GM18517 (cell line): ENCODE results near the gene CDHR1.
"Not testable (repeated sequence)": the region's sequence is repeated elsewhere in the genome, so short reads cannot be mapped to it uniquely, and the experiment has no call there.

Experiments
- ATAC-seq: cut with Tn5 transposase; IDR thresholded peaks from one replicate; pipeline ENCODE4 v1.9.1; 2021; ENCODE audit warnings: mild to moderate bottlenecking, moderate library complexity; ENCODE audit not compliant: unreplicated experiment

CDHR1 gene

DNA sequence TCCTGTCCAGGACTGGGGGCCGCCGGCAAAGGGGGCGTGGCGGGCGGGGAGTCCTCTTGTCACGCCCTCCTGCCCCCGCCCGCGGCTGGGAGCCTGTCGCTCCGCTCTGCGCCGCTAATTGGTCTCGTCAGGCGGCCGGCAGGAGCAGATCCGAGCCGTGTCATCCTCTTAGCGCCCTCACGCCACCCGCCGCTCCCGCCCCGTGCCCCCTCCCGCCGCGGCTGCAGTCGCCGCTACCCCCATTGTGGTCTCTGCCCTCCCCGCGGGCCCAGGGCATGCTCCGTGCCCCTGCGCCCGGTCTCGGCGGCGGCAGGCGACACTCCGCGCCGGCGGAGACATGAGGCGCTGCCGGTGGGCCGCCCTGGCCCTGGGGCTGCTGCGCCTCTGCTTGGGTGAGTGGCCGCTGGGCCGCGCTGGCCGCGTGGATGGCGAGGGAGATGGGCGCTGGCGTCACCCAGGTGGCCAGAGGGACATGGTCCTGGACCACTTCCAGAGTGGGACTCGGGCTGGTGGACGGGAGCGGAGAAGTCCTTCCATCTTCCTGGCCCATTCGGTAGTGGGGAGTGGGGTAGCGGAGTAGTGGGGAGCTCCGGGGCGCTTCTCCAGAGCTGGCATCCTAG is at the start of gene CDHR1:
TSS of gene CDHR1 (plus strand) at position 114 of the 620 bp plus-strand sequence. CDS start at position 338, 224 bp downstream.
- peak; percentile 67 for ATAC-seq

DNA sequence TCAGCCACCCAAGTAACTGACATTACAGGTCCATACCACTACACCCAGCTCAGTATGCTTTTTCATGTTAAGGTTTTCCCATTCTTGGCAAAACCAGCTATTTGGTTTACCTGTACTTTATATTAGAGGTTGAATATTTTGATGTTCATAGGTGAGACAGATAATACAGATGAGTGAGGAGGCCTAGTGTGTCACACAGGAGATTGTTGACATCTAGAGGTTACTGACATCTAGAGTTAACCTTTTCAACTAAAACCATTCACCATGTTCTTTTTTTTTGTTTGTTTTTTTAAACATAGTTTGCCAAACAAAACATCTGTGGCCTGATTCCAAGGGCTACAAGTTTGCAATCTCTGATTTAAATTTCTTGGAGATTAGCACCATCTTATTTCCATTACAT is 47.0 kb upstream of the CDHR1 start:
- ATAC-seq, result no peak

DNA sequence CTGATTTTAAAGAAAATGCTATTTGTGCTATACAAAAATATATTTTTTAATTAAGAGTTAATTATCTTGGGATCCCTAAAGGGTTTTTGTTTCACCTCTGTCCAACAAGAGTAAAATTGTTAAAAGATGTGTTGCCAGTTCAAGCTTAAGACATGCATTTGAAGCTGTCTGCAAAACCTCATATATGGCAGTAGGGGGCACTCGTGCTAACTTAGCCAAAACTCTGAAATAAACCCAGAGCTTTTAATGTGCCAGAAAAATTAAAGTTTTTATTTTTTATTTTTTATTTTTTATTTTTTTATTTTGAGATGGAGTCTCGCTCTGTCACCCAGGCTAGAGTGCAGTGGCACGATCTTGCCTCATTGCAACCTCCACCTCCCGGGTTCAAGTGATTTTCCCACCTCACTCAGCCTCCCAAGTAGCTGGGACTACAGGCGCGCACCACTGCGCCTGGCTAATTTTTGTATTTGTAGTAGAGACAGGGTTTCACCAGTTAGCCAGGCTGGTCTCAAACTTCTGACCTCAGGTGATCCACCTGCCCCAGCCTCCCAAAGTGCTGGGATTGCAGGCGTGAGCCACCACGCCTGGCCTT is 46.2 kb upstream of the CDHR1 start:
- ATAC-seq, result not testable (repeated sequence)

DNA sequence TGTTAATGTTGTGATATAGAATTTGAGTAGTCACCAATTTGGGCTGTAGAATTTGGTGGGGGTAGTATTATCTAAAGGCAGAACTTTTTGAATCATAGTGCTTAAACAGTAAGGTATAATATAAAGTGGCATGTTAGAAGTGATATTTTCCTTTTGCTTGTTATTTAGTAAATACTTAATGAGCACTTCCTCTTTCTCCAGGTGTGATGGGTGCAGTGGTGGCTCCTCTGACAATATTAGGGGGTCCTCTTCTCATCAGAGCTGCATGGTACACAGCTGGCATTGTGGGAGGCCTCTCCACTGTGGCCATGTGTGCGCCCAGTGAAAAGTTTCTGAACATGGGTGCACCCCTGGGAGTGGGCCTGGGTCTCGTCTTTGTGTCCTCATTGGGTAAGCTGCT is 44.5 kb upstream of the CDHR1 start:
- no peak for ATAC-seq

DNA sequence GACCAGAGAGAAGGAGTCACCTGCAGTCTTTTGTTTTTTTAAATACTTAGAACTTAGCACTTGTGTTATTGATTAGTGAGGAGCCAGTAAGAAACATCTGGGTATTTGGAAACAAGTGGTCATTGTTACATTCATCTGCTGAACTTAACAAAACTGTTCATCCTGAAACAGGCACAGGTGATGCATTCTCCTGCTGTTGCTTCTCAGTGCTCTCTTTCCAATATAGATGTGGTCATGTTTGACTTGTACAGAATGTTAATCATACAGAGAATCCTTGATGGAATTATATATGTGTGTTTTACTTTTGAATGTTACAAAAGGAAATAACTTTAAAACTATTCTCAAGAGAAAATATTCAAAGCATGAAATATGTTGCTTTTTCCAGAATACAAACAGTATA is 41.6 kb upstream of the CDHR1 start:
- ATAC-seq, result no peak

DNA sequence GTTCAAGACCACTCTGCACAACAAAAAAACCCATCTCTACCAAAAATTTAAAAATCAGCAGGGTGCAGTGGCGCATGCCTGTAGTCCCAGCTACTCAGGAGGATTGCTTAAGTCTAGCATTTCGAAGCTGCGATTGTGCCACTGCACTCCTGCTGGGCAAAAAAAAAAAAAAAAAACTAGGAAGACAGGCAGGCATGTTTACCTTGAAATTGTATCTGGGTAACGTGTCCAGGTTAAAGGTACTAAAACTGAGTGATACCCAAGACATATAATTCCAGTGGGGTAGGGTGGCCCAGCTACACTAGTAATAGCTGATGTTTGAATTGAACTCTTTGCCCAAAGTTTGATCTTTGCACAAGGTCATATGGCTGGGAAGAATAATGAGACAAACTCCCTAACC is 38.8 kb upstream of the CDHR1 start:
- no peak for ATAC-seq

DNA sequence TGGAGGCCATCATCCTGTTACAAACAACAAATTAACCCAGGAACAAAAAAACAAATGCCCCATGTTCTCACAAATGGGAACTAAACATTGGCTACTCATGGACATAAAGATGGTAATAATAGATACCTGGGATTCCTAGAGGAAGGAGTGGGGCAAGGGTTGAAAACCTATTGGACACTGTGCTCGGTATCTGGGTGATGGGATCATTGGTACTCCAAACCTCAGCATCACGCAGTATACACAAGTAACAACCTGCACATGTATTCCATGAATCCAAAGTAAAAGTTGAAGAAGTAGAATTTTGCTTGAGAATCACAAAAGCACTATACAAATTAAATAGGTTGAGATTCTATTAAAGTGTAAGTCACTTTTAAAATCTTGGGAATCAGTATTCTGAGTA is 38.3 kb upstream of the CDHR1 start:
- ATAC-seq, result no peak

DNA sequence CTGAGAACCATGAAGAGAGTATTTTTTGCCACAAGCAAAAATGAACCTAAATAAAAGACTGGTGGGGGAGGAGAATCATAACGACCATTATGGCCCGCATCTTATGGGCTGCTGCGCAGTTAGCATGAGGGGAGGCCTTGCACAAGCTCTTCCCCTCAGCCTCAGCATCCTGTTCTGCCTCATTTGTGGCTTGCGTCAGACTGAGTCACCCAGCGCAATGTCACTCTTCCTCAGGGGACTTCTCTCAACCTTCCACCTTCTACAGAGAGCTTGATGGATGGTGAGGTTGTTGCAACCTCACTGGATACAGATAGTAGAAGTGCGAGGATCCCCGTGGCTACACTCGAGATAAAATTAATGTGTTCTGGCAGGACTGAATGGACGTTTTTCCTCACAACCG is 37.6 kb upstream of the CDHR1 start:
- no peak for ATAC-seq

DNA sequence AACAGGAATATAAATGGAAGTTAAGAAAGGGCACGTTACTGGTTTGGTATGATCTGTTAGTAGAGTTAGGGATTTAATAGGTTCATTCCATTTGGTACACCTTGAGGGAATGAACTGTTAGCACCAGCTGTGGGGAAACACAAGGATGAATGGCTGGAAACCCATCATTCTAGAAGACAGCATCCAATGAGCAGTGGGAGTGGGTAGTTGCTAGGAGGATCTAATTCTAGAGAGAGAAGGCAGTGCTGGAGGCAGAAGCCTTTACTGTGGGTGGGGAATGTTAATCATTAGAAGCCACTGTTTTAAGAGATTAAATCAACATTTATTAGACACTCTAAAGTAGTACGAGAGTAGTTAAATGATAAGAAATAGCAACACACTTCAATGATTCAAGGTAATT is 36.3 kb upstream of the CDHR1 start:
- no peak for ATAC-seq

DNA sequence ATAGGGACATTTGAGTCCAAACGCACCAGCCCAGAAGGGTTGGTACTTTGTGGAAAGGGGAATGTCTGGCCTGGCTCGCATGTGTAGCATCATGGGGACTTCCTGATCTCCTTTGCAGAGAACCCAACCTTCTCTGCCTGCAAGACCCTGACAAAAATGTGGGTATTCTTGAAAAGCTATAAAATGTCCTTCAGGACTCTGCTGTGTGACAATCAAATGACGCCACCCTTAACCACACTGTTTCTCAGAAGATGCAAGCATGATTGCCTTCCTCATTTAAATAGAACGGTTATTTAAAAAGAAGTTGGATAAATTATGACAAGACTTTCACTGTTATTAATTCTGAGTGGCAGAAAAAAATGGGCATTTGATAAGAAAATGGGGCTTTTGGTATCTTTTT is 35.8 kb upstream of the CDHR1 start:
- ATAC-seq, result no peak

DNA sequence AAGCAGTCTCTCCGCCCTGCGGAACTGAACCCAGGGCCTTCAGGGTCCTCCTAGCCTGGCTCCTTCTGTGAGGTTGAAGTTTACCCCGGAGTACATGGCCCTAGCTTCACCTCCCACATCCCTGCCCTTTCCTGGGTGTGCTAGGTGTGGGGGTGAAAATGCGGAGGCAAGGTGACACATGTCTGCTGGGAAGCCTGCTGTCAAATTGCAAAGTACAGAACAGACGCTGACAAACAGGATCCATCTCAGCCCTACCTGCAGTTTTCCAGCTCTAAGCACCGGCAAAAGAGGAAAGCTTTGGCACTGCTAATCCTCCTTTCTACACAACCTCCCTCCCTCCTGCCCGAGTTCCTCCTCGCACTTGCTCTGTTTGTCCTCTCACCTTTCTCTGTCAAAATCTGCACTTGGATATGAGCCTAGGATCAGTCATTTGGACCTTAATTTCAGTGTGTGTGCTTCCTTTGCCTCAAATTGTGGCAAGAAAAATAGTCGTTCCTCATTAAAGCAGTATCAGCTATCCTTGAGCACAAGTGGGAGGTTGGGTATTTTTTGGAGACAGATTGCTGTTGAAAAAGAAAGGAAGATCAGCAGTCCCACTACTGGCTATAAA is 35.2 kb upstream of the CDHR1 start:
- ATAC-seq, result no peak

DNA sequence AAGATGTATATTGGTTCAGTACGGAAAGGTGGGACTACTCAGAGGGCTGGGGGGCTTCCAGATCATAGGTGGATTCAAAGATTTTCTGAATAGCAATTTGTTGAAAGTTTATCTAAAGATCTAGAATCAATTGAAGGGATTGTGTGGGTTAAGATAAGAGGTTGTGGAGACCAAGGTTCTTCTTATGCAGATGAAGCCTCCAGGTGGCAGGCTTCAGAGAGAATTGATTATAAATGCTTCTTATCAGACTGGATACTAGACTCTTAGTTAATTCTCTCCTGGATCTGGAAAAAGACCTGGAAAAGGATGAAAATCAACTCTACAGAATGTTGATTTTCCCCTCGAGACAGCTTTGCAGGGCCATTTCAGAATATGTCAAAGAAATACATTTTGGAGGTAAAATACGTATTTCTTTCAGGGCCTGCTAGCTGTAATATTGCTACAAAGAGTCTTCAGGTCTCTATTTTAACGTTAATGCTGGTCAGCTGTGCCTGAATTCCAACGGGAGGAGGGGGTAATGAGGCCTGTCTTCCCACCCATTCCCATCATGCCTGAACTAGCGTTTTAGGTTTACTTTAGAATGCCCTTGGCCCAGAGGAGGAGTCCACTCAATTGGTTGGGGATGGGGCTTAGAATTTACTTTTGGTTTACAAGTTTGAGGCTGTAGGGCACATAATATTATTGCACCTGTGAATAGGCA is 33.5 kb upstream of the CDHR1 start:
- ATAC-seq, result no peak

DNA sequence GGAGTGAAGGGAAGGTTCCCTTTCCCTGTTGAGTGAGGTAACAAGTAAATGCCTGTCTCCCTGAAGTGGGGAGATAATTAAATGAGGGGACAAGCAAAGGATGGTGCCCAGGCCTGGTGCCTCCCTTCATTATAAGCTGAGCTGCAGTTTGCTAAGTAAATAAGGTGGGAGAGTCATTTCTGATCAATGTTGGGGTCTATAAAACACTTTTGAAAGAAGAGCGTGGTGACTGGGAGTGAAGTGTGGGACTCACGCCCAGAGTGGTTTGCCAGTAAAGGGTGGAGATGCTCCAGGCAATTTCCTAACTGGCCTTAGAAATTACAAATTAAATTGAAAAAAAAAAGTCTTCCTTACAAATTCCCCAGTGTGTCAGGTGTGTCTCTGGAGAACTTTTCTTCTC is 30.3 kb upstream of the CDHR1 start:
- no peak for ATAC-seq

DNA sequence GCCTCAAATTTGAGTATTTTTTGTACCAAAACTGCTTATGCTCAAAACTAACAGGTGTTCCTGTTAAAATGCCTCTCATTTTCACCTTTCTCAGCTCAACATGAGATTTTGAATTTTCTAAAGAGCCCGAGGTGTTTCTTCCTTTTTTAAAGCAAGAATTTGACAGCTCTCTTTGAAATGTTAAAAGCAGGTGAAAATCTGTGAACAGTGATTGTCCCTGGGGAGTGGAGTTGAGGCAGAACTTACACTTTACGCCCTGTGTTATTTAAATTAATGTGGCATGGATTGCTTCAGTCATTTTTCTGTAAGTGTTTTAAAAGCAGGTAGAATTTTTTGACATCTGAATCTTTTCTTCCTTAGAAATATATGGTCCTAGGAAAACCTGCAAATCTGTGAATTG is 29.9 kb upstream of the CDHR1 start:
- ATAC-seq, result no peak

DNA sequence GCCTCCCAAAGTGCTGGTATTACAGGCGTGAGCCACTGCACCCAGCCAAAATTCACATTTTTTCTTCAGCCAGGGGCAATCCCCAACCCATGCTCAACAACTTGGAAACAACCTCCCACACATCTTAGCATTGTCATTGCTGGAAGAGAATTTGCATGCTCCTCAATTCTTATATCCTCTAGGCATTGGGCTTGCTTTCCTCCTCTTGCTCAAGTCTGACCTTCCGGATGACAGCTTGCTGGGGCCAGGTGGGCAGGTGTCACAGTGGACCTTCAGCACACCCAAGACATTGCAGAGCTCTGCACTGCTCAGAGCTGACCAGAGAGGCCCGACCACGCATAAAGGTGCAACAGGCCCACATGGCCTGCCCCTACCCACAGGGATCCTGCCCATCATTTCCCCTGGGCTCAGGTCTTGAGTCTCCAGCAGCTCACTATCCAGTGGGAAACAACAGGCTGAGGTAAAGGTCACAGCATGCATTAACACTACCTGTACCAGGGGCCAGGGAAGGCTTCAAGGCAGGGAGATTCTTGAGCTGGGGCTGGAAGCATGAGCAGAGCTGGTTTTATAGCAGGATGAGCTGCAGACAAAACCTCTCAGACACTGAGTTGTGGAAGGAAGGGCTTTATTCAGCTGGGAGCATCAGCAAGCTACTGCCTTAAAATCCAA is 27.6 kb upstream of the CDHR1 start:
- ATAC-seq, result peak; percentile 40

DNA sequence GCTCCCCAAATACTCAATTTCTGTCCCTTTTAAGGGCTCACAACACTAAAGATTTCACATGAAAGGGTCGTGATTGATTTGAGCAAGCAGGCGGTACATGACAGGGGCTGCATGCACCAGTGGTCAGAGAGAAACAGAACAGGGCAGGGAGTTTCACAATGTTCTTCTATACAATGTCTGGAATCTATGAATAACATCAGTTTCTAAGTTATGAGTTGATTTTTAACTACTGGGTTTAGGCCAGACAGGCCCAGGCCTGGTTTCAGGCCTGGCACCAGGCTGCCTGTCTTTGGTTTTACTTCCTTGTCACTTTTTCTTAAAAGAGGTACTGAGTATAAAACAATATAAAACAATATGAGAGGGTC is 27.1 kb upstream of the CDHR1 start:
- ATAC-seq, result peak; percentile 7

DNA sequence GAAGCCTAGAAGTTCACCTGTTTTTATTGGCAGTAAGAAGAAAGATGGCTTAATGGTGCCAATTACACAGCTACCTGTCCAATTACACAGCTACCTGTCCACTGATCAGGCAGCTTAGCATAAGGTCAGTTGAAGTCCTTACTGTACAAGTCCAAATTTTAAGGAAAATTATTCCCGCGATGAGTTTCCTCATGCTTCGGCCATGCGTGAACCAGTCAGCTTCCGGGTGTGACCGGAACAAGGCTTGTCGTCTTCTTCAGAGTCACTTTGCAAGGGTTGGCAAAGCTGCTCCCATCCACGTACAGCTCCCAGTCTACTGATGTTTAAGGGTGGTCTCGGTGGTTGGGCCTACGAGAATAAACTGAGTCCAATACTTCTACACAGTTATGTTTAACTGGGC is 26.0 kb upstream of the CDHR1 start:
- ATAC-seq, result not testable (repeated sequence)

DNA sequence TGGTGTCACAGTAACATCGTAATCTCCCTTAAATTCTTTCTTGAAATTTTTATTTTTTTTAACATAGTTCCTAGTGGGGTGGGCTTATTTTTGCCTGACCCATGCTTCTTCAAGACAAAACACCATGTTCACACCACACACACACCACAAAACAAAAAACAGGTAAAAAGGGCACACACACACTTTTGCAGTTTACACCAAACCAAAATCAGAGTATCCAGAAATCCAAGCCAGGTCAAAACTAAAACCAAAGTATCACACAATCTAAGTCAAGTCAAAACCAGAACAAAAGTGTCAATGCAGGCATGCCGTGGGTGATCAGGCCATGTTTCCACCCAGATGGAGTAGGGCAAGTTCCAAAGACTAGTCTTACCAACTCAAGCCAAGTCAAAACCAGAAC is 23.1 kb upstream of the CDHR1 start:
- ATAC-seq, result not testable (repeated sequence)

DNA sequence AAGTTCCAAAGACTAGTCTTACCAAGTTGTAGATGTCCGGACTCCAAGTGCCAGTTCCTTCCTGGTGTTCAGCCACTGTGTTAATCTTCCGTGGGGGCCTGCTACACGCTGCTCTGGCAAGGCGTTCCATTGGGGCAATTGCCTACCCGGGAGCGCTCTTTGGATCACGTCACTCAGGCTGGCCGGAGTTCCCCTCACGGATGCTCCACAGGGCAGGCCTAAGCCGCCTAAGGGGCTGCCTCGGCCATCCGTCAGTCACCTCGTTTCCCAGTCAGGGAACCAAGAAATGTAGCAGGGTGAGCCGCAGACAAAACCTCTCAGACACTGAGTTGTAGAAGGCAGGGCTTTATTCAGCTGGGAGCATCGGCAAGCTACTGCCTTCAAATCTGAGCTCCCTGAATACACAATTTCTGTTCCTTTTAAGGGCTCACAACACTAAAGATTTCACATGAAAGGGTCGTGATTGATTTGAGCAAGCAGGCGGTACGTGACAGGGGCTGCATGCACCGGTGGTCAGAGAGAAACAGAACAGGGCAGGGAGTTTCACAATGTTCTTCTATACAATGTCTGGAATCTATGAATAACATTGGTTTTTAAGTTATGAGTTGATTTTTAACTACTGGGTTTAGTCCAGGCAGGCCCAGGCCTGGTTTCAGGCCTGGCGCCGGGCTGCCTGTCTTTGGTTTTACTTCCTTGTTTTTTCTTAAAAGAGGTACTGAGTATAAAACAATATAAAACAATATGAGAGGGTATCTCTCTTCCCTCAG is 22.5 kb upstream of the CDHR1 start:
- peak; percentile 40 for ATAC-seq

DNA sequence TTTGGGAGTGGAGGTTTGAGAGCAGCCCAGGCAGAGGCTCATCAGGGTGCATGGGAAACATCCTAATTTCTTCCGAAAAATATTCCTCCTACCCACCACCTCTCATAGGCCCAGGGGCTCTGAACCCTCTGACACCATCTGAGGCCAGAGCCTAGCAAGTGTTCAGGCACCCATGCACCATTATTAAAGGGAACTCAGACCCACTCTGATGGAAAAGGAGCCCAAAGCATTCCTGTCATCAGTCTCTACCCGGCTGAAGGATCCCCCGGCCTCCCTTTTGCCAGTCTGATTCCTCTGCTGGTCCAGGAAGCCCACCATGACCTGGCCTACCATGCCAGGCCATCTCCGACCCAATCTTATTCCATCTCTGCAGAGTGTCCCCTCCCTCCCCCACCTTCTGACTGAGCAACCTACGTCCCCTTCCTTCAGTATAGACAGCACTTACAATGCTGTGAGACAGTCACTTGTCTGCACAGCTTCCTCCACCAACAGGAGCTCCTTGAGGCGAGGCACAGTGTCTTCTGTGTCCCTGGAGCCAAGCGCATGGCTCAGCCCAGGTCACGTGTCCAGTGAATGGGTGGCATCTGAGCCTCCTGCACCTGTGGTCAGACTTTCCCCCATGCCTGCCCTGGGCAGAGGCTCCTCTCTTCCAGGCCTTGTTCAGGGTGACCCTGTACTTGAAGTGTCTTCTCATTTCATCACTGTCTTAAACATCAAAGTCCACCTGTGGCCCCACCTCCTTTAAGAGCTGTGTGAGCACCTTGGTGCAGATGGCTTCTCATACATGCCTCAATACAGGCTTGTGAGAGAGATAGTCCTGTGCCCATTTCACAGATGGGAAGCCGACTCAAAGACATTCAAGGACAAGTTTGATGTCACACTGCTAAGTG is 21.6 kb upstream of the CDHR1 start:
- peak; percentile 61 for ATAC-seq
